HG03575 (cell line): Measurements from ENCODE around the gene SLCO1B1.

Source experiments
- ATAC-seq: cut with Tn5 transposase; IDR thresholded peaks from one replicate; pipeline ENCODE4 v1.9.1; 2021; ENCODE audit not compliant: unreplicated experiment, insufficient number of reproducible peaks, low FRiP score; ENCODE audit errors: extremely low read depth

Gene SLCO1B1

GRCh38 chr12:21219206-21219605 is 88.2 kb downstream of the SLCO1B1 start:
- no peak for ATAC-seq

GRCh38 chr12:21220266-21220665 is 89.3 kb downstream of the SLCO1B1 start:
- no peak for ATAC-seq

GRCh38 chr12:21221072-21221471 is 90.1 kb downstream of the SLCO1B1 start:
- no peak for ATAC-seq

- no peak for ATAC-seq
Measured at GRCh38 chr12:21221778-21222177, 90.8 kb downstream of the SLCO1B1 start.

GRCh38 chr12:21223930-21224329 is 92.9 kb downstream of the SLCO1B1 start:
- no peak for ATAC-seq

- no peak for ATAC-seq
Measured at GRCh38 chr12:21234395-21234794, 103.4 kb downstream of the SLCO1B1 start.

GRCh38 chr12:21239866-21240265 is 108.9 kb downstream of the SLCO1B1 start:
- no peak for ATAC-seq

GRCh38 chr12:21248679-21249078 is 117.7 kb downstream of the SLCO1B1 start:
- no peak for ATAC-seq

- ATAC-seq = no peak
Measured at GRCh38 chr12:21252070-21252469, 121.1 kb downstream of the SLCO1B1 start.

GRCh38 chr12:21257172-21257571 is 126.2 kb downstream of the SLCO1B1 start:
- no peak for ATAC-seq

GRCh38 chr12:21264232-21264631 is 133.2 kb downstream of the SLCO1B1 start:
- no peak for ATAC-seq

- no peak for ATAC-seq
Measured at GRCh38 chr12:21265932-21266331, 134.9 kb downstream of the SLCO1B1 start.

GRCh38 chr12:21276826-21277225 is 145.8 kb downstream of the SLCO1B1 start:
- no peak for ATAC-seq
